ENCODE measurements around the gene CMSS1.
"Not testable (repeated sequence)": the region's sequence is repeated elsewhere in the genome, so short reads cannot be mapped to it uniquely, and the experiment has no call there.

CMSS1 gene

GRCh38 chr3:100030914-100031425 lies 213.3 kb downstream of the CMSS1 start:
- DNase-seq: no peak

GRCh38 chr3:100032243-100032642 lies 214.6 kb downstream of the CMSS1 start:
- DNase-seq: no peak

GRCh38 chr3:100033184-100033583 lies 215.5 kb downstream of the CMSS1 start:
- DNase-seq: no peak

- no peak for DNase-seq
Observed at GRCh38 chr3:100033903-100034471, 216.3 kb downstream of the CMSS1 start.

- DNase-seq: no peak
Observed at GRCh38 chr3:100039075-100039474, 221.4 kb downstream of the CMSS1 start.

- DNase-seq: no peak
Observed at GRCh38 chr3:100040451-100041225, 223.0 kb downstream of the CMSS1 start.

- no peak for DNase-seq
Observed at GRCh38 chr3:100041328-100041749, 223.7 kb downstream of the CMSS1 start.

- no peak for DNase-seq
Observed at GRCh38 chr3:100042166-100042981, 224.7 kb downstream of the CMSS1 start.

- DNase-seq: no peak
Observed at GRCh38 chr3:100043271-100043670, 225.6 kb downstream of the CMSS1 start.

GRCh38 chr3:100044369-100044768 lies 226.7 kb downstream of the CMSS1 start:
- DNase-seq: no peak

- no peak for DNase-seq
Observed at GRCh38 chr3:100045696-100046095, 228.0 kb downstream of the CMSS1 start.

GRCh38 chr3:100046986-100047385 lies 229.3 kb downstream of the CMSS1 start:
- no peak for DNase-seq

GRCh38 chr3:100047455-100048141 lies 229.9 kb downstream of the CMSS1 start:
- no peak for DNase-seq

GRCh38 chr3:100048248-100048647 lies 230.6 kb downstream of the CMSS1 start:
- DNase-seq: no peak

- not testable (repeated sequence) for DNase-seq
Observed at GRCh38 chr3:100051513-100051912, 233.9 kb downstream of the CMSS1 start.

GRCh38 chr3:100053951-100054620 lies 236.4 kb downstream of the CMSS1 start:
- DNase-seq: no peak

- DNase-seq: no peak
Observed at GRCh38 chr3:100057716-100058575, 240.3 kb downstream of the CMSS1 start.

GRCh38 chr3:100059472-100059871 lies 241.8 kb downstream of the CMSS1 start:
- no peak for DNase-seq

- DNase-seq: no peak
Observed at GRCh38 chr3:100060685-100061484, 243.2 kb downstream of the CMSS1 start.

- no peak for DNase-seq
Observed at GRCh38 chr3:100062665-100063064, 245.0 kb downstream of the CMSS1 start.
